ENCODE results near the gene ALDH2. TPM values are rescaled to one million over a fixed set of nuclear protein-coding genes. Genes with fewer than 3 reads are reported as not detected.

Gene ALDH2
- total RNA-seq, 2 experiments from 2014 or later: 6.1 to 6.2 TPM

DNA sequence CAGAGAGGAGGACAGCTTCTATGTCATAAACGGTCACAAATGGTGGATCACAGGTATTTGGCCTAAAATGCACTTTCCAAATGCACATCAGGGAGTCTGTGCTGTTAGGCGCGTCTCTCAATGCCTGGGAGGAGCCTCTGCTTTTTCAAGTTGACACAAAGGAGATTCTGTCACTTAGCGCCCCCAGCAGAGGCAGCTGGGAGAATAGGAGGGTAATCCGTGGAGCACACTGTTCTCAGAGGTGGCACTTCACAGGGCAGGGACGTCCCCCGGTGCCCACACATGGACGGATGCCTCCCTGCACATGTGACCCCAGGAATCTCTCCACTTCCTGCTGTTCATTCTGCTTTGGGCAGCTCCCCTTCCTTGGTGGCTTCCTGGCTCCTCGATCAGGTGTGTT lies 19.4 kb upstream of the ALDH2 start:
- intact Hi-C loops (cut with DNase I, micrococcal nuclease): no loop called here
- ATAC-seq: no peak
- ChIA-PET POLR2A (no interaction called here), CTCF (interaction anchor here (0.6 to 1.0 kb wide), 2 partner anchors 53 to 65 kb away, joined by 4 to 5 read pairs; no protein-coding TSS in a partner anchor)
- Mint-ChIP-seq H3K36me3 (ENCODE audit: low read depth) (peaks cover 4% of the 10 kb centered on the region), H3K27me3 (no peaks in the 10 kb centered on the region), H3K9me3 (ENCODE audit: low read depth) (no peaks in the 10 kb centered on the region), H3K4me3 (no peak overlapping the region), H3K4me1 (no peaks in the 10 kb centered on the region), H3K27ac (no peak overlapping the region)
- DNase-seq: no peak

DNA sequence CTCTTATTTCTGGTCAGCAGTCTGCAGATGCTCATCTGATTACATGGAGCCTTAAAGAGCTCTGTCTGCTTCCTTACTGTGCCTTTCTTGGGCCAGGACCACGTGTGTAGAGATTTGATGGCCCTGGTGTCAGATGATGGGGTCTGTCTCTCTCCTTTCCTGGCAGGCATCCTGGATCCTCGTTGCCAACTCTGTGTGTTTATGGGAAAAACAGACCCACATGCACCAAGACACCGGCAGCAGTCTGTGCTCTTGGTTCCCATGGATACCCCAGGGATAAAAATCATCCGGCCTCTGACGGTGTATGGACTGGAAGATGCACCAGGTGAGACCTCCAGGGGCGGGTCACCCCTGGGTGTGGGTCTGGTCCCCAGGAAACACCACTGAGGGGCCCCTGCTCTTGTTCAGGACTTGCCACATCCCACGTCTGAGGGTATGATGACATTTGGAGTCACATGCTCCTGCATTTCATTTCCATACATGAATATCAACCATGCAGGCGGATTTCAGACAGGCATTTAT lies 18.5 kb upstream of the ALDH2 start:
- H3K27me3 Mint-ChIP-seq: no peaks in the 10 kb centered on the region
- no peak for DNase-seq
- no peaks in the 10 kb centered on the region for H3K9me3 Mint-ChIP-seq (ENCODE audit: low read depth)
- H3K4me1 Mint-ChIP-seq: no peaks in the 10 kb centered on the region
- CTCF ChIA-PET: interaction anchor here (1.0 kb wide), 1 partner anchor 65 kb away, joined by 4 read pairs; no protein-coding TSS in a partner anchor
- H3K4me3 Mint-ChIP-seq: no peak overlapping the region
- no peak overlapping the region for H3K27ac Mint-ChIP-seq
- peaks cover 4% of the 10 kb centered on the region for H3K36me3 Mint-ChIP-seq (ENCODE audit: low read depth)
- intact Hi-C loops (cut with DNase I, micrococcal nuclease): no loop called here
- POLR2A ChIA-PET: no interaction called here
- ATAC-seq: no peak

DNA sequence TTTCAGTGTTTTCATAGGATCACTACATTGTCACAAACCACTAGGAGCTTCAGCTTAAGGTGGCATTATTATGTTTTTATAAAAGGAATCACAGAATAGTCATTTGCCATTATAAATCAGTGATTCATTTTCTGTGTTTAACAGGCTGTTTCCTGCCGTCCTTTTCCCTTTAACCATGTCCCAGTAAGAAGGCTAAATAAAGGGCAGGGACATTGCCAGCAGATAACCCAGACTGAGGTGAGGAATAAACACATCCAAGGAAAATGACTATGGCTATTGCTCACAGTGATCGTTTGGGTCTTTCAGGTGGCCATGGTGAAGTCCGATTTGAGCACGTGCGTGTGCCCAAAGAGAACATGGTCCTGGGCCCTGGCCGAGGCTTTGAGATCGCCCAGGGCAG lies 17.9 kb upstream of the ALDH2 start:
- Mint-ChIP-seq H3K27me3 (no peaks in the 10 kb centered on the region), H3K27ac (no peak overlapping the region), H3K4me3 (no peak overlapping the region), H3K4me1 (no peaks in the 10 kb centered on the region), H3K36me3 (ENCODE audit: low read depth) (peaks cover 4% of the 10 kb centered on the region), H3K9me3 (ENCODE audit: low read depth) (no peaks in the 10 kb centered on the region)
- ChIA-PET CTCF (interaction anchor here (0.6 kb wide), 1 partner anchor 108 kb away, joined by 3 read pairs; no protein-coding TSS in a partner anchor), POLR2A (no interaction called here)
- intact Hi-C loops (cut with DNase I, micrococcal nuclease): no loop called here
- ATAC-seq (no peak), DNase-seq (no peak)

DNA sequence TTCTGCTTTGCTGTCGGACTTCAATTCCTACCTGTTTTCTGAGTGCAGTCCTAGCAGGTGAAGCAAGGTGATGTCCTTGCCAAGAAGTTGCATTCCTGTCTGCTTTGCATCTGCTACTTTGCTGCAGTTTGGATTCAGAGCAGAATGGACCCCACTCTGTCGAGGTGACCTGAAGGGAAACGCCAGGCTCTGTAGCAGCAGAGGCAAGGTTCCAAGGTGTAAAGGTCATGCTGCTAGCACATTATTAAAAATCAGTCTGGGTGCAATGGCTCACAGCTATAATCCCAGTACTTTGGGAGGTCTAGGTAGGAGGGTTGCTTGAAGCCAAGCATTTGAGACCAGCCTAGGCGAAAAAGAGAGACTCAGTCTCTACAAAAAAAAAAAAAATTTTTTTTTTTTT lies 17.3 kb upstream of the ALDH2 start:
- DNase-seq (no peak), ATAC-seq (no peak)
- Mint-ChIP-seq H3K27ac (no peak overlapping the region), H3K27me3 (no peaks in the 10 kb centered on the region), H3K4me1 (no peaks in the 10 kb centered on the region), H3K36me3 (ENCODE audit: low read depth) (no peaks in the 10 kb centered on the region), H3K4me3 (no peak overlapping the region), H3K9me3 (ENCODE audit: low read depth) (no peaks in the 10 kb centered on the region)
- ChIA-PET POLR2A (no interaction called here), CTCF (interaction anchor here (0.6 kb wide), 1 partner anchor 108 kb away, joined by 3 read pairs; no protein-coding TSS in a partner anchor)
- intact Hi-C loops (cut with DNase I, micrococcal nuclease): no loop called here

DNA sequence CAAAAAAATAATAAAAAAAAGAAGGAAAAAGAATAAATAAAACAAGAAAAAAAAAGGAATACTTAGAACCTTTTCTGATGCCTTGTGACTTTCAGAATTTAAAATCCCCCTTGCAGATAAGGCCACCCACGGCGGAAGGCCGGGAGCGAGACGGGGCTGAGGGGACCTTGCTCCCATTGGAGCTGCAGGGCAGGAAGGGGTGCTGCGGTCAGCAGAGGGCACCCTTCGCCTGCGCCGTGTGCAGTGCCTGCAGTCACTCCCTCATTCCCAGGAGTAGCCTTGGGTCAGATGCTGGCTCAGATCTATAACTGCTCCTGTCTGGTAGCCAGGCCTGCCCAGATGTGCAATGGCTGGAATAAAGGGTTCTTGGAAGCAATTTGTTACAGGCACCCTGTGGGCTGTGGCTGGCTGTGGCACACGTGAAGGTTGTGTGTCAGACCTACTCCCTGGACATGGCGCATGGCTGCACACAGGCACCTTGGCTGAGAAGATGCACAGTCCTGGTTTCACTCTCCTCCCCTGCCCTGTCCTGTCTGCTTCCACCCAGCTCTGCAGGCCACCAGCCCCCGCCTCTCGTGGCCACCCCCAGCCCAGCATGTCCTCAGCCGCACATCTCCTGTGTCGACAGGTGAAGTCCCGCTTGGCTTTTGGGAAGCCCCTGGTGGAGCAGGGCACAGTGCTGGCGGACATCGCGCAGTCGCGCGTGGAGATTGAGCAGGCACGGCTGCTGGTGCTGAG lies 13.4 kb upstream of the ALDH2 start:
- Mint-ChIP-seq H3K27me3 (no peaks in the 10 kb centered on the region), H3K4me1 (peaks cover 6% of the 10 kb centered on the region), H3K9me3 (ENCODE audit: low read depth) (no peaks in the 10 kb centered on the region), H3K36me3 (ENCODE audit: low read depth) (peaks cover 6% of the 10 kb centered on the region), H3K27ac (no peak overlapping the region), H3K4me3 (no peak overlapping the region)
- DNase-seq (no peak), ATAC-seq (no peak)
- ChIA-PET CTCF (interaction anchor here (0.6 to 2.3 kb wide), 6 partner anchors 8 to 307 kb away, joined by 3 to 15 read pairs (median 4); no protein-coding TSS in a partner anchor), POLR2A (interaction anchor here (0.7 kb wide), 1 partner anchor 60 kb away, joined by 8 read pairs; no protein-coding TSS in a partner anchor)
- intact Hi-C loops (cut with DNase I, micrococcal nuclease): loop anchor here (1.0 to 2.0 kb wide), 2 partner anchors 59 to 60 kb away; no protein-coding TSS in a partner anchor

DNA sequence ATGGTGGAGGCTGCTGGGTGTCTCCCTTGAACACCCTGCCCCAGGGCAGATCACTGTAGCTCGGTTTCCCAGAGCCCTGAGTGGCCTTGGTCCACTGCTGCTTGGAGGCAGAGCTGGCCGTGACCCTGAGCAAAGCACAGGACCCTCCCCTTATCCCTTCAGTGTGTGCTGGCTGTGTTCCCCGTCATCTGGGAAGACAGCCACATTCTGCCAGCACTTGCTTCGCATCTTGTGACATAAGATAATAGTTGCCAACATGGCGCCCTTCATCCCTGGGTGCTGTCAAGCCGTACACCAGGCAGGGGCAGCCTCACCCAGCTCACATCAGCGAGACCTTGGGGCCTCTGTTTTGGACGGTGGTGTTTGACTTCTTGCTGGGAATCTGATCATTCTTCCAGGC lies 12.1 kb upstream of the ALDH2 start:
- DNase-seq: no peak
- no peak overlapping the region for H3K4me3 Mint-ChIP-seq
- ATAC-seq: no peak
- no peaks in the 10 kb centered on the region for H3K9me3 Mint-ChIP-seq (ENCODE audit: low read depth)
- H3K27ac Mint-ChIP-seq: no peak overlapping the region
- CTCF ChIA-PET: interaction anchor here (2.3 kb wide), 1 partner anchor 58 kb away, joined by 15 read pairs; no protein-coding TSS in a partner anchor
- H3K27me3 Mint-ChIP-seq: no peaks in the 10 kb centered on the region
- POLR2A ChIA-PET: no interaction called here
- intact Hi-C loops (cut with DNase I, micrococcal nuclease): no loop called here
- H3K4me1 Mint-ChIP-seq: peaks cover 6% of the 10 kb centered on the region
- H3K36me3 Mint-ChIP-seq (ENCODE audit: low read depth): peaks cover 6% of the 10 kb centered on the region

DNA sequence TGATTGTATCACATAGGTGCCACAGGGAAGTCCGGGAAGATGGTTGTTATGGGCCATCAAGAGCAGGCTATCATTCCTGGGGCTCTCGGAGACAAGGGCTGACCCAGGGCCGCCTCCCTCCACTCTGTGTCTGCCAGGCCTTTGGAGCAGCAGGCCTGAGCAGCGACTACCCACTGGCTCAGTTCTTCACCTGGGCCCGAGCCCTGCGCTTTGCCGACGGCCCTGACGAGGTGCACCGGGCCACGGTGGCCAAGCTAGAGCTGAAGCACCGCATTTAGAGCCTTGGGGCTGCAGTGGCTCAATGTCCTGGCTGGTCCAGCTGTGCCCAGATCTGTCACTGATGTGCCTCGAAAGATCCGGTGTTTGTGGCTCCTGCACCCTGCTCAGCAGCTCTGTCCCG lies 10.5 kb upstream of the ALDH2 start:
- no peaks in the 10 kb centered on the region for H3K9me3 Mint-ChIP-seq (ENCODE audit: low read depth)
- no peak for DNase-seq
- H3K4me1 Mint-ChIP-seq: peaks cover 6% of the 10 kb centered on the region
- H3K36me3 Mint-ChIP-seq (ENCODE audit: low read depth): peaks cover 6% of the 10 kb centered on the region
- no peaks in the 10 kb centered on the region for H3K27me3 Mint-ChIP-seq
- ChIA-PET CTCF (interaction anchor here (0.7 kb wide), 1 partner anchor 22 kb away, joined by 4 read pairs; no protein-coding TSS in a partner anchor), POLR2A (no interaction called here)
- intact Hi-C loops (cut with DNase I, micrococcal nuclease): no loop called here
- H3K27ac Mint-ChIP-seq: no peak overlapping the region
- H3K4me3 Mint-ChIP-seq: no peak overlapping the region
- no peak for ATAC-seq

DNA sequence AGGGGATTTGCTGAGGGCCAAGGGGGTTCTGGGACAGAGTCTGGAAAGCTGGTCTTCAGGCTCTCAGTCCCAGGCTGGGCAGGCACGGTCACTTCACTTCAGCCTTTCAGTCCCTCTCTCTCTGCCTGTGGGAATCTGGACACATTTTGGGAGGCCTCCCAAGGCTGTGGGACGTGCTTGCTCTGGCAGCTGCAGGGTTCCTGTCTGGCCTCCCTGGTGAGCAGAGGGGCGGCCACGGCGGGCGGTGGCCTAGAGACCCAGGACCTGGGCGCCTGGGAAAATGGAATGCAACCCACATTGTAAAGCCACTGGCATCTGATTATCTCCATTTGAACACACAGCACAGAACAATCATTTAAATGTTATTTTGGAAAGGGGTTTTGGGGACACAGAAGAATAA lies 10.1 kb upstream of the ALDH2 start:
- Mint-ChIP-seq H3K4me1 (peaks cover 6% of the 10 kb centered on the region), H3K9me3 (ENCODE audit: low read depth) (no peaks in the 10 kb centered on the region), H3K4me3 (no peak overlapping the region), H3K36me3 (ENCODE audit: low read depth) (peaks cover 6% of the 10 kb centered on the region), H3K27ac (no peak overlapping the region), H3K27me3 (peaks cover under 1% of the 10 kb centered on the region)
- CTCF ChIA-PET: interaction anchor here (0.7 kb wide), 1 partner anchor 22 kb away, joined by 4 read pairs; no protein-coding TSS in a partner anchor
- intact Hi-C loops (cut with DNase I, micrococcal nuclease): no loop called here
- no peak for ATAC-seq
- POLR2A ChIA-PET: no interaction called here
- DNase-seq: no peak

DNA sequence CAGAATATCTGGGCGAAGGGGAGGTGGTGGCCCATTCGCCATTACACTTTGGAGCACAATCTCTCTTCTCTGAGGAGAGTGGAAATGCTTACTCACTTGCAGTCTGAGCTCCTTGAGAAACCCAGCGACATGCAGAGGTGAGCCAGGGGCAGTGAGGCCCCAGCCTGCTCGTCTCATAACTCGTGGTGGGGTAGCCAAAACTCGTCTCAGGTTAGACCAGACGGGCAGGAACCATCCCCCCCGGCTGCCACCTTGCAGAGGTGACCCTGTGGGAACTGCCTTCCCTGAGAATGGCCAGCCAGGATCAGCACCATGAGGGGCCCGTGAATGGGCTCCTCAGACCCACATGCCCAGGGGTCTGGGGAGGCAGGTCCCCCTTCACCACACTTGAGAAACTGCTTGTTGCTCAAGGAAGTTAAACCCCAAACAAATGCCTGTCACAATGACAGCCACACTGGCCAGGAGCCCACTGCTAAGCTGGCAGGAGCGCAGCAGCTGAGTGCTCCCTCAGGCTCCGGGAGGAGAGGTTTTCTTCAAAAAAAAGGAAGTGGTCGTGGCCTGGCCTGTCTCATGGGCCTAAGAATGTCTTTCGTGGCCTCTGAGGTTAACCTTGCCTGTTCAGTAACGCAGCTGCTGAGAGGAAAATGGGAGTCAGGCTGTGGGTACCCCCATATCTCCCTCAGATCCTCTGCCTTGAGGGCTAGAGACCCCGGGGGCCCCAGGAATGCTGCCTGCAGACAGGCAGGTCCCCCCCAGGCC lies 9.2 kb upstream of the ALDH2 start:
- no peaks in the 10 kb centered on the region for H3K9me3 Mint-ChIP-seq (ENCODE audit: low read depth)
- peaks cover 6% of the 10 kb centered on the region for H3K36me3 Mint-ChIP-seq (ENCODE audit: low read depth)
- POLR2A ChIA-PET: no interaction called here
- H3K4me1 Mint-ChIP-seq: peaks cover 6% of the 10 kb centered on the region
- DNase-seq (no peak), ATAC-seq (peak; percentile 53)
- CTCF ChIA-PET: no interaction called here
- H3K4me3 Mint-ChIP-seq: no peak overlapping the region
- peak overlapping the region; percentile 55 for H3K27ac Mint-ChIP-seq
- intact Hi-C loops (cut with DNase I, micrococcal nuclease): no loop called here
- H3K27me3 Mint-ChIP-seq: peaks cover 5% of the 10 kb centered on the region

DNA sequence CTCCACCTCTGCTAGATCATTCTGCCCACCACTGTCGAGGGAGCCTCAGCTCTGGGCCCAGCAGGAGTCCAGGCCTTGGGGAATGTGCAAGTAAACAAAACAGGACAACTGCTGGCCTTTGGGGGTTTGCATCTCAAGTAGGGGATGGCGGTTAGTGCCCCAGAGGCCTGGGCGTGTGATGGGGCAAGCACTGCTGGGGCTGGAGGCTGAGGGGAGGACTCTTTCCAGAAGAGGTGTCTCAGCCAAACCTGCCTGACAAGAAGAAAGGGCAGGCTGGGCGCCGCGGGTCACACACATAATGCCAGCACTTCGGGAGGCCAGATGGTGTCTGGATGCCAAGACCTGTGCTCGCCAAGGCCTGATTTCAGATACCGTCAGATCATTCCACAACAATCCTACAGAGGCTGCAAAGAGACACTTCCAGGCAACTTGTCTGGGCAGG lies 8.6 kb upstream of the ALDH2 start:
- H3K27ac Mint-ChIP-seq: no peak overlapping the region
- ATAC-seq (no peak), DNase-seq (no peak)
- H3K4me1 Mint-ChIP-seq: peaks cover 6% of the 10 kb centered on the region
- peaks cover 9% of the 10 kb centered on the region for H3K27me3 Mint-ChIP-seq
- ChIA-PET CTCF (no interaction called here), POLR2A (no interaction called here)
- intact Hi-C loops (cut with DNase I, micrococcal nuclease): no loop called here
- peaks cover 6% of the 10 kb centered on the region for H3K36me3 Mint-ChIP-seq (ENCODE audit: low read depth)
- no peak overlapping the region for H3K4me3 Mint-ChIP-seq
- no peaks in the 10 kb centered on the region for H3K9me3 Mint-ChIP-seq (ENCODE audit: low read depth)

DNA sequence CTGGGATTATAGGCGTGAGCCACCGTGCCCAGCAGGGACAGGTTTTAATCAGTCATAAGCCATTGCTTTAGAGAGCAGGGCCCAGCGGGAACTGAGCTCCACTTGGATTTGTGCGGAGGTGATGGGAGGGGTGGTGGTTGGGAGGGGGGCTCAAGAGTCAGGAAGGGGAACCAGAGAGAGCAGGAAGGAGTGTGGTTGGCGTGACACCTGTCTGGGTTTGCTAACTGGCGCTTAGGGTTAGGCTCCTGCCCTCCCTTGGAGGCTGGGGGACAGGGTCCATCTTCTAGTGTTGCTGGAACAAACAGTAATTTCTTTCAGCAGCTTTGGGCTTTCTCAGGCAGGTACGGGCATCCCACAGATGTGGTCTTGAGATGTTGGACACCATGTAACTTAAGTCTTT lies 7.5 kb upstream of the ALDH2 start:
- no peak for ATAC-seq
- H3K4me1 Mint-ChIP-seq: peaks cover 6% of the 10 kb centered on the region
- peaks cover 6% of the 10 kb centered on the region for H3K36me3 Mint-ChIP-seq (ENCODE audit: low read depth)
- H3K27ac Mint-ChIP-seq: no peak overlapping the region
- CTCF ChIA-PET: no interaction called here
- H3K9me3 Mint-ChIP-seq (ENCODE audit: low read depth): no peaks in the 10 kb centered on the region
- DNase-seq: no peak
- intact Hi-C loops (cut with DNase I, micrococcal nuclease): no loop called here
- POLR2A ChIA-PET: no interaction called here
- peaks cover 15% of the 10 kb centered on the region for H3K27me3 Mint-ChIP-seq
- no peak overlapping the region for H3K4me3 Mint-ChIP-seq
